Measurements from ENCODE around the gene FOSB. TPM values are rescaled to one million over a fixed set of nuclear protein-coding genes. Genes with fewer than 3 reads are reported as not detected.

FOSB gene
- total RNA-seq, 1 donor from 2014 or later = 17.2 TPM

- Mint-ChIP-seq H3K36me3 (ENCODE audit: low read depth) (no peaks in the 10 kb centered on the region), H3K4me1 (ENCODE audit: low read depth) (peaks cover 16% of the 10 kb centered on the region), H3K9me3 (no peaks in the 10 kb centered on the region), H3K4me3 (no peak overlapping the region), H3K27ac (no peak overlapping the region), H3K27me3 (ENCODE audit: insufficient read depth) (peaks cover 4% of the 10 kb centered on the region)
- no peak for DNase-seq (ENCODE audit: low spot score)
- intact Hi-C loops (cut with micrococcal nuclease) = no loop called here
Measured at GRCh38 chr19:45483033-45483432, 15.2 kb downstream of the FOSB start.

- Mint-ChIP-seq H3K4me1 (ENCODE audit: low read depth) (peaks cover 6% of the 10 kb centered on the region), H3K9me3 (no peaks in the 10 kb centered on the region), H3K27ac (no peak overlapping the region), H3K36me3 (ENCODE audit: low read depth) (no peaks in the 10 kb centered on the region), H3K4me3 (peak overlapping the region; percentile 87), H3K27me3 (ENCODE audit: insufficient read depth) (peaks cover 6% of the 10 kb centered on the region)
- DNase-seq (ENCODE audit: low spot score) = no peak
- intact Hi-C loops (cut with micrococcal nuclease) = no loop called here
Measured at GRCh38 chr19:45484273-45484945, 16.6 kb downstream of the FOSB start.

- no peaks in the 10 kb centered on the region for H3K9me3 Mint-ChIP-seq
- intact Hi-C loops (cut with micrococcal nuclease) = loop anchor here (1.0 to 5.0 kb wide), 5 partner anchors 8 to 233 kb away; partner anchors contain the start of genes MARK4 and POLR1G
- no peaks in the 10 kb centered on the region for H3K36me3 Mint-ChIP-seq (ENCODE audit: low read depth)
- H3K27me3 Mint-ChIP-seq (ENCODE audit: insufficient read depth) = peaks cover 6% of the 10 kb centered on the region
- peak overlapping the region; percentile 87 for H3K4me3 Mint-ChIP-seq
- H3K27ac Mint-ChIP-seq = peak overlapping the region; percentile 79
- peak; percentile 96 for DNase-seq (ENCODE audit: low spot score)
- H3K4me1 Mint-ChIP-seq (ENCODE audit: low read depth) = peaks cover 6% of the 10 kb centered on the region
Measured at GRCh38 chr19:45485305-45486077, 17.7 kb downstream of the FOSB start.

GRCh38 chr19:45488708-45489107 is 20.9 kb downstream of the FOSB start:
- Mint-ChIP-seq H3K36me3 (ENCODE audit: low read depth) (no peaks in the 10 kb centered on the region), H3K27me3 (ENCODE audit: insufficient read depth) (peaks cover 6% of the 10 kb centered on the region), H3K27ac (no peak overlapping the region), H3K4me3 (no peak overlapping the region), H3K9me3 (no peaks in the 10 kb centered on the region), H3K4me1 (ENCODE audit: low read depth) (peaks cover 23% of the 10 kb centered on the region)
- no peak for DNase-seq (ENCODE audit: low spot score)
- intact Hi-C loops (cut with micrococcal nuclease) = loop anchor here (5.0 kb wide), 1 partner anchor 236 kb away; the partner anchor contains the start of gene MARK4

GRCh38 chr19:45489216-45489855 is 21.5 kb downstream of the FOSB start:
- intact Hi-C loops (cut with micrococcal nuclease) = loop anchor here (5.0 kb wide), 1 partner anchor 237 kb away; the partner anchor contains the start of gene MARK4

GRCh38 chr19:45492137-45492626 is 24.4 kb downstream of the FOSB start:
- no peaks in the 10 kb centered on the region for H3K9me3 Mint-ChIP-seq
- DNase-seq (ENCODE audit: low spot score) = no peak
- H3K4me3 Mint-ChIP-seq = peak overlapping the region; percentile 42
- H3K27ac Mint-ChIP-seq = no peak overlapping the region
- intact Hi-C loops (cut with micrococcal nuclease) = loop anchor here (2.0 kb wide), 1 partner anchor 15 kb away; the partner anchor contains the start of gene VASP
- peaks cover 22% of the 10 kb centered on the region for H3K27me3 Mint-ChIP-seq (ENCODE audit: insufficient read depth)
- H3K36me3 Mint-ChIP-seq (ENCODE audit: low read depth) = no peaks in the 10 kb centered on the region
- H3K4me1 Mint-ChIP-seq (ENCODE audit: low read depth) = peaks cover 32% of the 10 kb centered on the region

More at GRCh38 chr19:45489216-45489855, 21.5 kb downstream of the FOSB start:
- no peaks in the 10 kb centered on the region for H3K9me3 Mint-ChIP-seq
- H3K4me3 Mint-ChIP-seq = no peak overlapping the region
- peaks cover 20% of the 10 kb centered on the region for H3K4me1 Mint-ChIP-seq (ENCODE audit: low read depth)
- no peaks in the 10 kb centered on the region for H3K36me3 Mint-ChIP-seq (ENCODE audit: low read depth)
- H3K27me3 Mint-ChIP-seq (ENCODE audit: insufficient read depth) = peaks cover 6% of the 10 kb centered on the region
- no peak for DNase-seq (ENCODE audit: low spot score)
- H3K27ac Mint-ChIP-seq = no peak overlapping the region

GRCh38 chr19:45492627-45493470 is 25.1 kb downstream of the FOSB start:
- Mint-ChIP-seq H3K27me3 (ENCODE audit: insufficient read depth) (peaks cover 25% of the 10 kb centered on the region), H3K36me3 (ENCODE audit: low read depth) (no peaks in the 10 kb centered on the region), H3K4me1 (ENCODE audit: low read depth) (peaks cover 37% of the 10 kb centered on the region), H3K4me3 (peak overlapping the region; percentile 82), H3K9me3 (no peaks in the 10 kb centered on the region), H3K27ac (no peak overlapping the region)
- intact Hi-C loops (cut with micrococcal nuclease) = loop anchor here (1.0 to 2.0 kb wide), 4 partner anchors 8 to 65 kb away; partner anchors contain the start of gene VASP
- no peak for DNase-seq (ENCODE audit: low spot score)

GRCh38 chr19:45494261-45494916 is 26.6 kb downstream of the FOSB start:
- Mint-ChIP-seq H3K9me3 (no peaks in the 10 kb centered on the region), H3K27ac (no peak overlapping the region), H3K4me3 (peak overlapping the region; percentile 15), H3K4me1 (ENCODE audit: low read depth) (peaks cover 45% of the 10 kb centered on the region), H3K36me3 (ENCODE audit: low read depth) (peaks cover under 1% of the 10 kb centered on the region), H3K27me3 (ENCODE audit: insufficient read depth) (peaks cover 31% of the 10 kb centered on the region)
- no peak for DNase-seq (ENCODE audit: low spot score)
- intact Hi-C loops (cut with micrococcal nuclease) = no loop called here

- no peak for DNase-seq (ENCODE audit: low spot score)
- H3K9me3 Mint-ChIP-seq = no peaks in the 10 kb centered on the region
- H3K4me3 Mint-ChIP-seq = peak overlapping the region; percentile 75
- H3K27ac Mint-ChIP-seq = no peak overlapping the region
- intact Hi-C loops (cut with micrococcal nuclease) = no loop called here
- peaks cover 2% of the 10 kb centered on the region for H3K36me3 Mint-ChIP-seq (ENCODE audit: low read depth)
- peaks cover 34% of the 10 kb centered on the region for H3K27me3 Mint-ChIP-seq (ENCODE audit: insufficient read depth)
- H3K4me1 Mint-ChIP-seq (ENCODE audit: low read depth) = peaks cover 49% of the 10 kb centered on the region
Measured at GRCh38 chr19:45495178-45495577, 27.4 kb downstream of the FOSB start.

GRCh38 chr19:45496349-45496953 is 28.7 kb downstream of the FOSB start:
- intact Hi-C loops (cut with micrococcal nuclease) = no loop called here
- no peaks in the 10 kb centered on the region for H3K9me3 Mint-ChIP-seq
- peak overlapping the region; percentile 75 for H3K4me3 Mint-ChIP-seq
- H3K36me3 Mint-ChIP-seq (ENCODE audit: low read depth) = peaks cover 2% of the 10 kb centered on the region
- no peak for DNase-seq (ENCODE audit: low spot score)
- H3K4me1 Mint-ChIP-seq (ENCODE audit: low read depth) = peaks cover 49% of the 10 kb centered on the region
- peaks cover 34% of the 10 kb centered on the region for H3K27me3 Mint-ChIP-seq (ENCODE audit: insufficient read depth)
- no peak overlapping the region for H3K27ac Mint-ChIP-seq

GRCh38 chr19:45497791-45498190 is 30.0 kb downstream of the FOSB start:
- Mint-ChIP-seq H3K27me3 (ENCODE audit: insufficient read depth) (peaks cover 32% of the 10 kb centered on the region), H3K36me3 (ENCODE audit: low read depth) (peaks cover 2% of the 10 kb centered on the region), H3K27ac (no peak overlapping the region), H3K4me3 (peak overlapping the region; percentile 67), H3K9me3 (no peaks in the 10 kb centered on the region), H3K4me1 (ENCODE audit: low read depth) (peaks cover 39% of the 10 kb centered on the region)
- DNase-seq (ENCODE audit: low spot score) = no peak
- intact Hi-C loops (cut with micrococcal nuclease) = loop anchor here (1.0 kb wide), 3 partner anchors 9 to 146 kb away; partner anchors contain the start of gene OPA3
